BJ (cell line): ENCODE data around the gene KANK3. TPM values are rescaled to one million over a fixed set of nuclear protein-coding genes. Genes with fewer than 3 reads are reported as not detected.
"Not testable (repeated sequence)": the region's sequence is repeated elsewhere in the genome, so short reads cannot be mapped to it uniquely, and the experiment has no call there.

Experiments used
- CTCF ChIA-PET: fragments of 350-600 bp; formaldehyde crosslinking; extraction: SDS; loops from one replicate; lab custom pipeline; 2021; ENCODE audit warnings: antibody characterized with exemption, inconsistent platforms; lab: Yijun Ruan, JAX
- POLR2A ChIA-PET: fragments of 300-600 bp; sonication (Branson Sonifier 250); formaldehyde crosslinking; extraction: SDS; loops from one replicate; lab custom pipeline; 2021; ENCODE audit warnings: antibody characterized with exemption; lab: Charles Lee
- DNase-seq: peaks from one replicate; pipeline ENCODE4 v3.0.0-alpha.2; 2011; ENCODE audit warnings: low read depth
- H3K27me3 ChIP-seq: 2 replicates; pipeline ENCODE4 v1.6.0; 2011; ENCODE audit warnings: low read length; ENCODE audit not compliant: control insufficient read depth, insufficient read depth
- H3K36me3 ChIP-seq: 2 replicates; pipeline ENCODE4 v1.5.1; 2011; ENCODE audit warnings: low read length; ENCODE audit not compliant: control insufficient read depth, insufficient read depth
- H3K4me3 ChIP-seq: 2 replicates; pipeline ENCODE4 v1.5.1; 2011; ENCODE audit warnings: low read depth, mild to moderate bottlenecking, control low read depth, low read length
- CTCF ChIP-seq: IDR thresholded peaks from 2 replicates; pipeline ENCODE4 v1.5.1; 2011; ENCODE audit warnings: low read depth, mild to moderate bottlenecking, control low read depth, inconsistent platforms, low read length, moderate library complexity; ENCODE audit not compliant: insufficient read depth
- polyA plus RNA-seq: library from polyadenylated mRNA; depleted of rRNA; stranded (reverse); fragments of >200 nt; gene quantifications from 2 replicates; pipeline ENCODE4 v1.2.3, GENCODE V29; 2011

The KANK3 gene
- polyA plus RNA-seq, 1 experiment: 0.02 TPM

- peak; percentile 32; the same call in 1 of the 2 replicates for TF ChIP-seq CTCF
- DNase-seq: peak; percentile 59
- Histone ChIP-seq H3K27me3 (no peaks in the 10 kb centered on the region), H3K4me3 (peak within 1 kb of the TSS; percentile 62), H3K36me3 (peaks cover 8% of the 10 kb centered on the region)
- ChIA-PET CTCF (interaction anchor here (0.8 to 1.5 kb wide), 3 partner anchors 11 to 14 kb away, joined by 3 to 4 read pairs (median 3); no protein-coding TSS in a partner anchor), POLR2A (interaction anchor here (0.5 kb wide), 1 partner anchor 116 kb away, joined by 18 read pairs; no protein-coding TSS in a partner anchor)
These were observed 21.7 kb downstream of the KANK3 start, which contains the start of the genes NDUFA7 and RPS28 for GRCh38 chr19:8321067-8321985. NDUFA7 (minus strand) TSS chr19:8321375; CDS start chr19:8321358, 17 bp downstream. RPS28 (plus strand) TSS chr19:8321496; CDS start chr19:8321531, 35 bp downstream.

DNA sequence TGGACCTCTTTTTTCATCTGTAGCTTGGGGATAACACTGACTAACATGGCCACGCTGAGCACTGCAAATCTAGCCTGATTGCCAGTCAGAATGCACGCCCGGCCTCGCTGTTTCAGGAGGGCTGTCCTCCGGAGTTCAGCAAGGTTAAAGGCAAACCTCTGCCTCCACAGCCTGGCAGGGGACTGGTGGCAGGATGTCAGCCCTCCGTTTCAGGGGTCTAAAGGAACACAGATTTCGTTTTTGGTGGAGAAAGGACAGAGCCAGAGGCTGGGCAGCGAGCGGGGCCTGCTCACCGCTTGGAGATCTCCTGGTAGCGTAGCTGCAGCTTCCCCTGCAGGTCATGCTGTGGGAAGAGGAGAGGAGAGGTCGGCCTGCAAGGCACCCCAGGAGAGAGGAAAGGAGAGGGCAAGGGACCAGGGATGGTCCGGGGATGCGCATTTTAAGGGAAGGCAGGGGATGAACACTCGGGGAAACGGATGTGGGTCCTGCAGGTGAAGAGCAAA is 22.4 kb downstream of the KANK3 start:
- ChIA-PET POLR2A (interaction anchor here (0.5 kb wide), 2 partner anchors 117 to 400 kb away, joined by 4 to 18 read pairs; partner anchors contain the start of gene SNAPC2), CTCF (interaction anchor here (0.8 to 1.5 kb wide), 3 partner anchors 10 to 15 kb away, joined by 3 to 4 read pairs (median 3); no protein-coding TSS in a partner anchor)
- Histone ChIP-seq H3K36me3 (peaks cover 12% of the 10 kb centered on the region), H3K27me3 (no peaks in the 10 kb centered on the region), H3K4me3 (peak overlapping the region; percentile 62)
- no peak for DNase-seq
- no peak for TF ChIP-seq CTCF

DNA sequence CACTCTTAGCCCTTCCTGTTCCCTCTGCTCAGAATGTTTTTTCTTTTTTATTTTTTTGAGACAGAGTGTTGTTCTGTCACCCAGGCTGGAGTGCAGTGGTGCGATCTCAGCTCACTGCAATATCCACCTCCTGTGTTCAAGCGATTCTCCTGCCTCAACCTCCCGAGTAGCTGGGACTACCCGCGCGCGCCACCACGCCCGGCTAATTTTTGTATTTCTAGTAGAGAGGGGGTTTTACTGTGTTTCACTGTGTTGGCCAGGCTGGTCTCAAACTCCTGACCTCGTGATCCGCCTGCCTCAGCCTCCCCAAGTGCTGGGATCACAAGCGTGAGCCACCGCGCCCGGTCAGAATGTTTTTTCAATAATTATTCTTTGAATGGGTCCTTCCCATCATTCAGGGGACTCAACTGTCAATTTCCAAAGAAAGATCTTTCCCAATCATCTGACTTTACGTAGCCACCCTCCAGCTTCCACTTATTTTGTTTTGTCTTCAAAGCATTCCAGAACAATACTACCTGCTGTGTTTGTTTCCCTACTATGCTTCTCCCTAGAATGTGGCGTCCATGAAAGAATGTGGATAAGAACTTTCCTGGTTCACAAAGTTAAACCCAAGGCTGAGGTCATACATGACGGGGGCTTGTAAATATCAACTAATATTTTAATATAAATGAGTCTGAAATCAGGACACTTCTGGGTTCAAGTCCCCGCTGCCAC is 23.1 kb downstream of the KANK3 start:
- no peaks in the 10 kb centered on the region for H3K27me3 ChIP-seq
- TF ChIP-seq CTCF: no peak
- peak overlapping the region; percentile 62 for H3K4me3 ChIP-seq
- peaks cover 11% of the 10 kb centered on the region for H3K36me3 ChIP-seq
- DNase-seq: no peak
- POLR2A ChIA-PET: interaction anchor here (0.5 kb wide), 1 partner anchor 400 kb away, joined by 4 read pairs; the partner anchor contains the start of gene SNAPC2
- CTCF ChIA-PET: no interaction called here

DNA sequence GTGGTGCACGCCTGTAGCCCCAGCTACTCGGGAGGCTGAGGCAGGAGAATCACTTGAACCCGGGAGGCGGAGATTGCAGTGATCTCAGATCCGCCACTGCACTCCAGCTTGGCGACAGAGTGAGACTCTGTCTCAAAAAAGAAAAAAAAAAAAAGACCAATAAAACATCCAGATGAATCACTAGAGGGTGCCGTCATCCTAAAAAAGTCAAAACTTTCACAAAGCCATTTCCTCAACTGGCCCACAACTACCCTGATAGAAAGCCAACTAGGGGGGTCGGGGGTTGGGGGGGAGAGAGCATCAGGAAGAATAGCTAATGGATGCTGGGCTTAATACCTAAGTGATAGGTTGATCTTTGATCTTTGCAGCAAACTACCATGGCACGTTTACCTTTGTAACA is 24.2 kb downstream of the KANK3 start:
- H3K36me3 ChIP-seq, CTCF ChIA-PET: not testable (repeated sequence)

DNA sequence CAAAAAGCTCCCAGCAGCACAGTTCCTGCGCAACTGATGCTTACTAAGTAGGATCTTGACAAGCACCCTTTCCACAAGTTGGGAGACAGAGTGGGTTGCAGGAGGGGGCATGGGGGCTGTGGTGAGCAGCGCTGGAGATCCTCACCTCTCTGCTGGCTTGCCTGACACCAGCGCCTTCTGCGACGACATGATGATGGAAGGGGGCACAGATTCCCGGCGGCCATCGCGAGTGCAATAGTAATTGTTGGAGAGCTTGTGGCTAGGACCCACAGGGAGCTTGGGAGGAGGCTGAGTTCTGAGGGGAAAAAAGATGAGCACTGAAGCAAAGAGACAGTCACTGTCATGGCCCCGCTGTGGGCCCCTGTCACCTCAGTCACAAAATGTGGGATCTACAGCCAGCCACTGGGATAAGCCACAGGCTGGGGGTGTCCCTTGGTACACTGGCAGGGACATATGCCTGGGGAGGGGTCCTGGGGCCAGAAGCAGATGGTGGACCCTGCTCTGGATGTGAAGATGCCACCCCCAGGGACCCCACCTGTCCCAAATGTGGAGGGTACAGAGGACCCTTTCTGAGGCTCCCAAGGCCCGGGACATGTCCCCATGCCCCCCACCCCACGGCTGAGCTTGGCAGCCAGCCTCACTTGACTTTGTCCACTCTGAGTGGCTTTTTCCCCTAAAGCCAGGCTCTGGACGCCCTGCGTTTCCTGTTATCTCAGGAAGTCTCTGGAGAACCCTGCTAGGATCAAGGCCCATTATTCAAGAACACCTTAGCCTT is 26.5 kb downstream of the KANK3 start:
- DNase-seq: no peak
- Histone ChIP-seq H3K4me3 (no peak overlapping the region), H3K36me3 (peaks cover 12% of the 10 kb centered on the region), H3K27me3 (no peaks in the 10 kb centered on the region)
- CTCF ChIA-PET: no interaction called here
- no peak for TF ChIP-seq CTCF
- POLR2A ChIA-PET: no interaction called here

More for the DNA sequence above, 24.2 kb downstream of the KANK3 start:
- DNase-seq, POLR2A ChIA-PET, H3K4me3 ChIP-seq, H3K27me3 ChIP-seq: not testable (repeated sequence)

GRCh38 chr19:8314981-8315640 is 28.0 kb downstream of the KANK3 start:
- H3K36me3 ChIP-seq: peaks cover 16% of the 10 kb centered on the region
- H3K27me3 ChIP-seq, H3K4me3 ChIP-seq, CTCF ChIA-PET, DNase-seq, POLR2A ChIA-PET: not testable (repeated sequence)
